PC-3 (cell line): Measurements from ENCODE around the gene KRT2. TPM values are rescaled to one million over a fixed set of nuclear protein-coding genes. Genes with fewer than 3 reads are reported as not detected.

Experiments
- ATAC-seq: fragments of 200-7000 bp; cut with Tn5 transposase; 2 replicates; pipeline ENCODE4 v1.9.1; 2020; ENCODE audit warnings: mild to moderate bottlenecking, moderate library complexity
- BruUV-seq: library from RNA; stranded (reverse); fragments of 400-500 nt; replicated peaks from 2 replicates; lab custom pipeline; 2021; lab: Mats Ljungman, UMichigan
- CTCF ChIA-PET: fragments of 300-600 bp; sonication (Branson Sonifier 250); formaldehyde crosslinking; loops from one replicate; lab custom pipeline; 2022; ENCODE audit warnings: antibody characterized with exemption; lab: Charles Lee
- POLR2A ChIA-PET: fragments of 300-600 bp; sonication (Branson Sonifier 250); formaldehyde crosslinking; loops from one replicate; lab custom pipeline; 2022; ENCODE audit warnings: antibody characterized with exemption; ENCODE audit not compliant: unreplicated experiment; lab: Charles Lee
- DNase-seq: peaks from one replicate; pipeline ENCODE4 v3.0.0-alpha.2; 2015
- H2AFZ ChIP-seq: fragments of 300-600 bp; sonication (generic); 2 replicates; pipeline ENCODE4 v1.6.0; 2016; ENCODE audit warnings: antibody characterized with exemption, low read length
- H3F3A ChIP-seq: fragments of 300-600 bp; sonication (generic); one replicate; pipeline ENCODE4 v1.6.0; 2017; ENCODE audit warnings: antibody characterized with exemption, low read length, control low read depth, mild to moderate bottlenecking; ENCODE audit not compliant: unreplicated experiment
- H3K27ac ChIP-seq: fragments of 300-600 bp; sonication (generic); 2 replicates; pipeline ENCODE4 v1.5.1; 2016; ENCODE audit warnings: mild to moderate bottlenecking, low read length
- H3K27me3 ChIP-seq: fragments of 300-600 bp; sonication (generic); 2 replicates; pipeline ENCODE4 v1.6.1; 2016; ENCODE audit warnings: low read length, mixed read lengths
- H3K36me3 ChIP-seq: fragments of 300-600 bp; sonication (generic); 2 replicates; pipeline ENCODE4 v1.6.1; 2016; ENCODE audit warnings: low read depth, mixed run types, low read length, mixed read lengths
- H3K4me1 ChIP-seq: fragments of 300-600 bp; sonication (generic); 2 replicates; pipeline ENCODE4 v1.5.1; 2016; ENCODE audit warnings: low read length; ENCODE audit not compliant: insufficient read depth
- H3K4me2 ChIP-seq: fragments of 300-600 bp; sonication (generic); 2 replicates; pipeline ENCODE4 v1.6.0; 2016; ENCODE audit warnings: low read length
- H3K4me3 ChIP-seq: fragments of 300-600 bp; sonication (generic); 2 replicates; pipeline ENCODE4 v1.5.1; 2016; ENCODE audit warnings: mild to moderate bottlenecking, low read length, mixed read lengths
- H3K79me2 ChIP-seq: fragments of 300-600 bp; sonication (generic); 2 replicates; pipeline ENCODE4 v1.6.1; 2017; ENCODE audit warnings: low read length, mixed read lengths
- H3K9ac ChIP-seq: fragments of 300-600 bp; sonication (generic); 2 replicates; pipeline ENCODE4 v1.6.0; 2016; ENCODE audit warnings: mild to moderate bottlenecking, low read length
- H3K9me2 ChIP-seq: fragments of 300-600 bp; sonication (generic); replicated peaks from 2 replicates; pipeline ENCODE4 v1.6.1; 2016; ENCODE audit warnings: mixed run types, low read length, mixed read lengths
- H3K9me3 ChIP-seq: fragments of 300-600 bp; sonication (generic); 2 replicates; pipeline ENCODE4 v1.6.1; 2016; ENCODE audit warnings: low read length, mixed read lengths
- H4K20me1 ChIP-seq: fragments of 300-600 bp; sonication (generic); 2 replicates; pipeline ENCODE4 v1.6.1; 2016; ENCODE audit warnings: low read length, mixed read lengths
- CTCF ChIP-seq: fragments of 300-600 bp; sonication (generic); conservative IDR thresholded peaks from 2 replicates; pipeline ENCODE4 v1.5.1; 2017; ENCODE audit warnings: antibody characterized with exemption, low read depth, mild to moderate bottlenecking, low read length
- EZH2 ChIP-seq: fragments of 300-600 bp; sonication (generic); IDR thresholded peaks from one replicate; pipeline ENCODE4 v1.6.1; 2017; ENCODE audit warnings: antibody characterized with exemption, mild to moderate bottlenecking, low read length; ENCODE audit not compliant: unreplicated experiment
- EZH2phosphoT487 ChIP-seq: fragments of 300-600 bp; sonication (generic); IDR thresholded peaks from 2 replicates; pipeline ENCODE4 v1.6.1; 2018; ENCODE audit warnings: mild to moderate bottlenecking, antibody characterized with exemption, low read length, borderline replicate concordance
- intact Hi-C: fragments of 100-400 bp; cut with micrococcal nuclease; formaldehyde crosslinking; loops from 2 replicates; pipeline ENCODE4 v1.9.0; 2023
- total RNA-seq: library from RNA; depleted of rRNA; stranded (reverse); fragments of >200 nt; gene quantifications from 2 replicates; pipeline ENCODE4 v1.2.3, GENCODE V29; 2014

Gene KRT2
- total RNA-seq, 1 experiment from 2014 or later = not detected

GRCh38 chr12:52630008-52630500 lies 22.0 kb downstream of the KRT2 start:
- Histone ChIP-seq H3K4me3 (no peak overlapping the region), H3K9ac (no peak overlapping the region), H3K9me2 (no peaks in the 10 kb centered on the region), H3K4me1 (no peaks in the 10 kb centered on the region), H3K4me2 (no peak overlapping the region), H3F3A (no peaks in the 10 kb centered on the region), H2AFZ (no peak overlapping the region), H3K27ac (no peak overlapping the region), H3K79me2 (no peaks in the 10 kb centered on the region), H3K36me3 (no peaks in the 10 kb centered on the region), H4K20me1 (no peaks in the 10 kb centered on the region), H3K9me3 (no peaks in the 10 kb centered on the region), H3K27me3 (0 out of 2 replicates have a peak, but pooled peaks cover 12% of the 10 kb centered on the region)
- ATAC-seq = no peak
- BruUV-seq = no TSS peak
- ChIA-PET POLR2A (no interaction called here), CTCF (no interaction called here)
- DNase-seq = no peak
- TF ChIP-seq EZH2phosphoT487 (no peak), CTCF (no peak), EZH2 (no peak)
- intact Hi-C loops = no loop called here

- no peaks in the 10 kb centered on the region for H4K20me1 ChIP-seq
- no peak overlapping the region for H3K4me2 ChIP-seq
- H3K4me1 ChIP-seq = no peaks in the 10 kb centered on the region
- ATAC-seq (no peak), DNase-seq (no peak)
- intact Hi-C loops = no loop called here
- no peak overlapping the region for H3K9ac ChIP-seq
- no TSS peak for BruUV-seq
- H3K9me2 ChIP-seq = no peaks in the 10 kb centered on the region
- no peaks in the 10 kb centered on the region for H3F3A ChIP-seq
- no peaks in the 10 kb centered on the region for H3K9me3 ChIP-seq
- 0 out of 2 replicates have a peak, but pooled peaks cover 15% of the 10 kb centered on the region for H3K27me3 ChIP-seq
- H3K27ac ChIP-seq = no peak overlapping the region
- no peaks in the 10 kb centered on the region for H3K36me3 ChIP-seq
- POLR2A ChIA-PET = no interaction called here
- no peak for TF ChIP-seq EZH2
- TF ChIP-seq CTCF = no peak
- no peak for TF ChIP-seq EZH2phosphoT487
- CTCF ChIA-PET = no interaction called here
- H3K4me3 ChIP-seq = no peak overlapping the region
- no peaks in the 10 kb centered on the region for H3K79me2 ChIP-seq
- H2AFZ ChIP-seq = no peak overlapping the region
Observed at GRCh38 chr12:52629281-52630007, 22.6 kb downstream of the KRT2 start.

DNA sequence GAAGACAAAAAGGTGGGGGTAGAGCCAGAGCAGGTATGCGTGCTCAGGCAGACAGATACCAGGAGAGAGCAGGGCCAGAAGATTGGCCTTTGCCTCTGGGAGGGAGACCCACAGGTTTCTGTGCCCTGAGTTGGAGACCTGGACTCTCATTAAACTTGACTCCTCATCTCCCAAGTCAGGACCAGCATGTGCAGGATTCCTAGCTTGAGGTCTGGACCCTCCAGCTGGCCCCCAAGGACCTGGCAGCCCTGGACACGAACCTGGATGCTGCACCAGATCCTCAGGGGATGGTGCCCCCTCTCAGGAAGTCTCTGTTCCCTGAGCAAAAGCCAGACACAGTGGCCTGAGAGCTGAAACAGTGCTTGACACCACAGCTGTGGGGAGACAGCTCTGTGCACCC lies 23.2 kb downstream of the KRT2 start:
- H3K9me2 ChIP-seq = no peaks in the 10 kb centered on the region
- H3K4me2 ChIP-seq = no peak overlapping the region
- no peak overlapping the region for H3K9ac ChIP-seq
- no peak for TF ChIP-seq EZH2
- no peak for TF ChIP-seq EZH2phosphoT487
- no peak for TF ChIP-seq CTCF
- POLR2A ChIA-PET = no interaction called here
- H4K20me1 ChIP-seq = no peaks in the 10 kb centered on the region
- ATAC-seq (no peak), DNase-seq (no peak)
- no peak overlapping the region for H3K4me3 ChIP-seq
- H2AFZ ChIP-seq = no peak overlapping the region
- 0 out of 2 replicates have a peak, but pooled peaks cover 18% of the 10 kb centered on the region for H3K27me3 ChIP-seq
- H3K27ac ChIP-seq = no peak overlapping the region
- intact Hi-C loops = no loop called here
- no peaks in the 10 kb centered on the region for H3K36me3 ChIP-seq
- H3F3A ChIP-seq = no peaks in the 10 kb centered on the region
- H3K9me3 ChIP-seq = no peaks in the 10 kb centered on the region
- no peaks in the 10 kb centered on the region for H3K79me2 ChIP-seq
- CTCF ChIA-PET = no interaction called here
- no TSS peak for BruUV-seq
- H3K4me1 ChIP-seq = no peaks in the 10 kb centered on the region
